Brain microvascular endothelial cell (primary cell): ENCODE data around the gene ACTBL2.

Experiments
- DNase-seq: peaks from one replicate; pipeline ENCODE4 v3.0.0-alpha.2; 2020
- H3K27ac ChIP-seq: fragments of 250-450 bp; sonication (Bioruptor Pico); 2 replicates; pipeline ENCODE4 v1.5.1; 2020; ENCODE audit warnings: mild to moderate bottlenecking, moderate library complexity
- H3K27me3 ChIP-seq: fragments of 250-450 bp; sonication (Bioruptor Pico); replicated peaks from 2 replicates; pipeline ENCODE4 v1.5.1; 2020; ENCODE audit warnings: mild to moderate bottlenecking
- H3K36me3 ChIP-seq: fragments of 250-450 bp; sonication (Bioruptor Pico); replicated peaks from 2 replicates; pipeline ENCODE4 v1.5.1; 2020; ENCODE audit warnings: mild to moderate bottlenecking
- H3K4me3 ChIP-seq: 2 replicates; pipeline ENCODE4 v1.5.1; 2011; ENCODE audit warnings: low read depth, mild to moderate bottlenecking, control low read depth, low read length, moderate library complexity
- CTCF ChIP-seq: IDR thresholded peaks from 2 replicates; pipeline ENCODE4 v1.5.1; 2011; ENCODE audit warnings: low read depth, mild to moderate bottlenecking, moderate library complexity, low read length, control low read depth, inconsistent platforms; ENCODE audit errors: missing control alignments
- in situ Hi-C: cut with HindIII; loops from 2 replicates; pipeline ENCODE4 v1.10.0; 2017; ENCODE audit warnings: low sequenced_read_pairs, low pct_ligation_motif_present

The ACTBL2 gene

GRCh38 chr5:57505272-57506200 is 22.9 kb upstream of the ACTBL2 start:
- in situ Hi-C loops = no loop called here
- H3K27ac ChIP-seq = no peak overlapping the region
- TF ChIP-seq CTCF = no peak
- DNase-seq = no peak
- no peaks in the 10 kb centered on the region for H3K36me3 ChIP-seq
- no peaks in the 10 kb centered on the region for H3K27me3 ChIP-seq
- H3K4me3 ChIP-seq = no peak overlapping the region

GRCh38 chr5:57504357-57504756 is 21.7 kb upstream of the ACTBL2 start:
- Histone ChIP-seq H3K27ac (no peak overlapping the region), H3K36me3 (no peaks in the 10 kb centered on the region), H3K27me3 (no peaks in the 10 kb centered on the region), H3K4me3 (no peak overlapping the region)
- TF ChIP-seq CTCF = no peak
- no peak for DNase-seq
- in situ Hi-C loops = no loop called here

- Histone ChIP-seq H3K27me3 (no peaks in the 10 kb centered on the region), H3K36me3 (no peaks in the 10 kb centered on the region), H3K27ac (no peak overlapping the region), H3K4me3 (no peak overlapping the region)
- in situ Hi-C loops = no loop called here
- no peak for TF ChIP-seq CTCF
- no peak for DNase-seq
These were observed 20.8 kb upstream of the ACTBL2 start for GRCh38 chr5:57503433-57503832.

- Histone ChIP-seq H3K27me3 (no peaks in the 10 kb centered on the region), H3K27ac (peak overlapping the region; percentile 35), H3K36me3 (no peaks in the 10 kb centered on the region), H3K4me3 (no peak overlapping the region)
- TF ChIP-seq CTCF = no peak
- in situ Hi-C loops = no loop called here
- peak; percentile 31 for DNase-seq
These were observed 19.0 kb upstream of the ACTBL2 start for GRCh38 chr5:57501414-57502201.

GRCh38 chr5:57499262-57500050 is 16.8 kb upstream of the ACTBL2 start:
- peak; percentile 70 for DNase-seq
- peak; percentile 77 for TF ChIP-seq CTCF
- no peaks in the 10 kb centered on the region for H3K36me3 ChIP-seq
- in situ Hi-C loops = loop anchor here (25.0 kb wide), 3 partner anchors 187 to 963 kb away; partner anchors contain the start of gene PLK2
- peak overlapping the region; percentile 71 for H3K27ac ChIP-seq
- no peaks in the 10 kb centered on the region for H3K27me3 ChIP-seq
- H3K4me3 ChIP-seq = no peak overlapping the region
